NOMO-1 treated with DMSO at 0.1 percent for 48 hours (cell line): Measurements from ENCODE around the gene PLVAP.

Source experiments
- DNase-seq: peaks from one replicate; lab custom pipeline; 2025; ENCODE audit not compliant: unreplicated experiment; lab: John Stamatoyannopoulos, UW

PLVAP gene

GRCh38 chr19:17324357-17325114 is 52.6 kb downstream of the PLVAP start:
- no peak for DNase-seq

GRCh38 chr19:17323964-17324332 is 53.2 kb downstream of the PLVAP start:
- no peak for DNase-seq

- DNase-seq = no peak
These were observed 53.7 kb downstream of the PLVAP start for GRCh38 chr19:17323300-17323963.

GRCh38 chr19:17322854-17323253 is 54.3 kb downstream of the PLVAP start:
- no peak for DNase-seq

GRCh38 chr19:17321655-17322489 is 55.3 kb downstream of the PLVAP start:
- DNase-seq = no peak

- no peak for DNase-seq
These were observed 56.7 kb downstream of the PLVAP start for GRCh38 chr19:17320435-17320834.

GRCh38 chr19:17319473-17320238 is 57.5 kb downstream of the PLVAP start:
- no peak for DNase-seq

GRCh38 chr19:17318966-17319365 is 58.2 kb downstream of the PLVAP start:
- no peak for DNase-seq

GRCh38 chr19:17314007-17314593 is 63.0 kb downstream of the PLVAP start:
- DNase-seq = no peak

- no peak for DNase-seq
These were observed 64.7 kb downstream of the PLVAP start for GRCh38 chr19:17312189-17313113.

- no peak for DNase-seq
These were observed 65.5 kb downstream of the PLVAP start for GRCh38 chr19:17311455-17312188.

GRCh38 chr19:17309965-17310461 is 67.1 kb downstream of the PLVAP start:
- no peak for DNase-seq

- peak; percentile 100 for DNase-seq
These were observed 67.8 kb downstream of the PLVAP start, which contains the start of gene DDA1 for GRCh38 chr19:17309198-17309964. TSS of gene DDA1 (plus strand) at chr19:17309563. CDS start at chr19:17309655, 92 bp downstream.

GRCh38 chr19:17307876-17308377 is 69.2 kb downstream of the PLVAP start:
- no peak for DNase-seq

GRCh38 chr19:17306285-17306714 is 70.8 kb downstream of the PLVAP start:
- DNase-seq = no peak

GRCh38 chr19:17305517-17306284 is 71.4 kb downstream of the PLVAP start, which contains the start of gene MRPL34:
TSS of gene MRPL34 (plus strand) at chr19:17305872. CDS start at chr19:17305893, 21 bp downstream.
- DNase-seq = peak; percentile 100

- DNase-seq = no peak
These were observed 72.0 kb downstream of the PLVAP start for GRCh38 chr19:17305216-17305516.
